GM12878 (cell line): ENCODE data around the gene KLHL8. TPM values are rescaled to one million over a fixed set of nuclear protein-coding genes. Genes with fewer than 3 reads are reported as not detected.

Experiments used
- ATAC-seq: fragments of 200-7000 bp; cut with Tn5 transposase; 3 replicates; pipeline ENCODE4 v1.9.1; 2020; ENCODE audit warnings: mild to moderate bottlenecking, moderate library complexity
- BruUV-seq: library from RNA; stranded (reverse); fragments of 400-500 nt; replicated peaks from 2 replicates; lab custom pipeline; 2021; lab: Mats Ljungman, UMichigan
- CTCF ChIA-PET: fragments of 300-600 bp; sonication (Branson Sonifier 250); formaldehyde crosslinking; extraction: SDS; loops from one replicate; lab custom pipeline; 2021; ENCODE audit warnings: inconsistent platforms; lab: Yijun Ruan, JAX
- POLR2A ChIA-PET: fragments of 350-600 bp; formaldehyde crosslinking; extraction: SDS; loops from one replicate; lab custom pipeline; 2021; ENCODE audit warnings: inconsistent platforms; lab: Charles Lee
- RAD21 ChIA-PET: fragments of 300-600 bp; sonication (Branson Sonifier 250); formaldehyde crosslinking; loops from one replicate; lab custom pipeline; 2023; ENCODE audit warnings: antibody characterized with exemption; ENCODE audit not compliant: unreplicated experiment; lab: Charles Lee
- SMC1A ChIA-PET: fragments of 300-600 bp; sonication (Branson Sonifier 250); formaldehyde crosslinking; loops from one replicate; lab custom pipeline; 2023; ENCODE audit not compliant: unreplicated experiment, uncharacterized antibody; lab: Charles Lee
- DNase-seq: peaks from one replicate; pipeline ENCODE4 v3.0.0-alpha.2; 2011; ENCODE audit warnings: low read depth, low spot score
- FAIRE-seq: peaks from 3 replicates; lab custom pipeline; 2011; peaks lifted over from hg19 to GRCh38; lab: Jason Lieb, UNC
- H2AFZ ChIP-seq: 2 replicates; pipeline ENCODE4 v1.6.0; 2011; ENCODE audit warnings: low read depth, low read length, control low read depth; ENCODE audit not compliant: control insufficient read depth
- H3K27ac ChIP-seq: 2 replicates; pipeline ENCODE4 v1.5.1; 2011; ENCODE audit warnings: control low read depth; ENCODE audit not compliant: control insufficient read depth, insufficient read depth
- H3K27me3 ChIP-seq, 2 experiments: replicated peaks in 1 of 2; 2 replicates each; pipeline versions ENCODE4 v1.6.0 to v1.6.1; 2011; ENCODE audit warnings: low read length in 1 of 2; ENCODE audit not compliant: control insufficient read depth in 2 of 2, insufficient read depth in 2 of 2
- H3K36me3 ChIP-seq, 2 experiments: 2 replicates each; pipeline ENCODE4 v1.5.1; 2011; ENCODE audit warnings: low read length in 1 of 2; ENCODE audit not compliant: control insufficient read depth in 2 of 2, insufficient read depth in 2 of 2
- H3K4me1 ChIP-seq: 2 replicates; pipeline ENCODE4 v1.6.1; 2011; ENCODE audit warnings: mild to moderate bottlenecking, low read length, moderate library complexity, mixed read lengths; ENCODE audit not compliant: control insufficient read depth, insufficient read depth
- H3K4me2 ChIP-seq: 2 replicates; pipeline ENCODE4 v1.6.0; 2011; ENCODE audit warnings: control low read depth; ENCODE audit not compliant: control insufficient read depth, insufficient read depth
- H3K4me3 ChIP-seq: fragments of 200-600 bp; sonication (generic); 2 replicates; pipeline ENCODE4 v1.5.1; 2016
- H3K79me2 ChIP-seq: 2 replicates; pipeline ENCODE4 v1.6.0; 2011; ENCODE audit warnings: low read length; ENCODE audit not compliant: control insufficient read depth, insufficient read depth
- H3K9ac ChIP-seq: 2 replicates; pipeline ENCODE4 v1.8.0; 2011; ENCODE audit warnings: low read length, control low read depth, mixed read lengths; ENCODE audit not compliant: control insufficient read depth, insufficient read depth
- H3K9me3 ChIP-seq: replicated peaks from 3 replicates; pipeline ENCODE4 v1.5.1; 2011; ENCODE audit warnings: mild to moderate bottlenecking, low read length; ENCODE audit not compliant: control insufficient read depth, insufficient read depth
- H4K20me1 ChIP-seq: 2 replicates; pipeline ENCODE4 v1.6.0; 2011; ENCODE audit not compliant: control insufficient read depth, insufficient read depth
- ATF3 ChIP-seq: IDR thresholded peaks from 2 replicates; pipeline ENCODE4 v1.6.1; 2011; ENCODE audit warnings: low read depth, mild to moderate bottlenecking, low read length, moderate library complexity, borderline replicate concordance; ENCODE audit errors: extremely low read depth
- CHD2 ChIP-seq: IDR thresholded peaks from 2 replicates; pipeline ENCODE4 v1.6.1; 2011; ENCODE audit warnings: low read depth, low read length, improper control_type of control experiment, borderline replicate concordance
- EGR1 ChIP-seq, 2 experiments: IDR thresholded peaks; 1 replicate in 1 of 2; 2 replicates in 1 of 2; pipeline ENCODE4 v1.6.1; 2011 to 2012; ENCODE audit warnings: low read depth in 2 of 2, low read length in 2 of 2, borderline replicate concordance in 1 of 2, mild to moderate bottlenecking in 1 of 2, moderate library complexity in 1 of 2
- ESRRA ChIP-seq: IDR thresholded peaks from 2 replicates; pipeline ENCODE4 v1.6.1; 2012; ENCODE audit warnings: mild to moderate bottlenecking, low read length, improper control_type of control experiment
- HDGF ChIP-seq: fragments of 450-650 bp; IDR thresholded peaks from 2 replicates; pipeline ENCODE4 v1.6.1; 2016; ENCODE audit warnings: antibody characterized with exemption
- IRF3 ChIP-seq: fragments of 450-650 bp; IDR thresholded peaks from 2 replicates; pipeline ENCODE4 v1.6.1; 2014; ENCODE audit warnings: mild to moderate bottlenecking
- NR2C1 ChIP-seq: fragments of 450-650 bp; IDR thresholded peaks from 2 replicates; pipeline ENCODE4 v1.6.1; 2017; ENCODE audit warnings: antibody characterized with exemption, mild to moderate bottlenecking, moderate library complexity
- POLR2AphosphoS5 ChIP-seq: IDR thresholded peaks from 2 replicates; pipeline ENCODE4 v1.6.1; 2011; ENCODE audit warnings: mild to moderate bottlenecking, low read length, inconsistent platforms
- RBBP5 ChIP-seq: fragments of 200-600 bp; sonication (generic); conservative IDR thresholded peaks from 2 replicates; pipeline ENCODE4 v1.6.1; 2016
- RUNX3 ChIP-seq: IDR thresholded peaks from 2 replicates; pipeline ENCODE4 v1.6.1; 2012; ENCODE audit warnings: low read length, inconsistent platforms
- SRF ChIP-seq, 2 experiments: IDR thresholded peaks; 2 replicates each; pipeline ENCODE4 v1.6.1; 2011; ENCODE audit warnings: low read depth in 2 of 2, low read length in 2 of 2, mild to moderate bottlenecking in 1 of 2, moderate library complexity in 1 of 2
- ZNF207 ChIP-seq: fragments of 450-650 bp; IDR thresholded peaks from 2 replicates; pipeline ENCODE4 v1.6.1; 2014; ENCODE audit warnings: antibody characterized with exemption, mild to moderate bottlenecking, borderline replicate concordance
- ZNF592 ChIP-seq: fragments of 450-650 bp; IDR thresholded peaks from 2 replicates; pipeline ENCODE4 v1.6.1; 2017; ENCODE audit warnings: mild to moderate bottlenecking, moderate library complexity
- ZZZ3 ChIP-seq: IDR thresholded peaks from 2 replicates; pipeline ENCODE4 v1.6.1; 2011; ENCODE audit warnings: low read depth; ENCODE audit not compliant: control insufficient read depth, insufficient read length
- WGBS: methylation state at CpG from one replicate; pipeline ENCODE4 v1.1.6; 2016; ENCODE audit warnings: low lambda C conversion rate; ENCODE audit not compliant: insufficient replicate concordance, insufficient coverage; ENCODE audit errors: missing lambda C conversion rate; 5-methylcytosine and 5-hydroxymethylcytosine counted together
- in situ Hi-C: fragments of 300-500 bp; cut with MboI; formaldehyde crosslinking; loops from 9 replicates; pipeline ENCODE4 v1.14.3; 2018; ENCODE audit warnings: mixed read lengths
- intact Hi-C: fragments of 100-400 bp; cut with micrococcal nuclease; formaldehyde crosslinking; loops from one replicate; pipeline ENCODE4 v1.14.2; 2022; ENCODE audit not compliant: unreplicated experiment
- polyA plus RNA-seq, 11 experiments: library from polyadenylated mRNA; depleted of rRNA in 4 of 11; unstranded in 6 of 11; stranded (reverse) in 5 of 11; fragments of >200 nt; fragmentation: Nextera tagmentation in 4 of 11; fragmentation: Illumina TruSeq in 1 of 11; extraction: Ambion mirVana in 4 of 11; extraction: Trizol in 1 of 11; gene quantifications; 1 replicate in 1 of 11; 2 replicates in 10 of 11; pipeline versions ENCODE4 v1.2.1 to v1.2.3, GENCODE V29; 2011 to 2016; ENCODE audit warnings: inconsistent platforms in 2 of 11, missing spikeins in 2 of 11, low read depth in 1 of 11
- total RNA-seq, 4 experiments: library from RNA; depleted of rRNA in 3 of 4; stranded (reverse); fragments of >200 nt in 3 of 4; fragmentation: Illumina TruSeq in 1 of 4; extraction: Trizol in 1 of 4; gene quantifications; 2 replicates each; pipeline versions ENCODE4 v1.2.1 to v1.2.3, GENCODE V29; 2013 to 2021

Gene KLHL8
- total and polyA plus RNA-seq, 10 of the 15 experiments (the other 5 are each of a cell fraction or from before 2014, with no cell fraction given), result 4.5 to 13.1 (median 9.0) TPM

- no peaks in the 10 kb centered on the region for H3K27me3 ChIP-seq
- no peak for FAIRE-seq
- H3K4me1 ChIP-seq, result no peaks in the 10 kb centered on the region; the same call in none of the 2 replicates
- no peaks in the 10 kb centered on the region for H4K20me1 ChIP-seq
- no peak overlapping the region for H3K27ac ChIP-seq
- H3K9me3 ChIP-seq, result no peaks in the 10 kb centered on the region
- intact Hi-C loops (no loop called here), in situ Hi-C loops (no loop called here)
- WGBS, result 100% methylated on average over 5 of the region's 5 CpGs
- no peak for TF ChIP-seq CHD2
- TF ChIP-seq ESRRA, result no peak
- TF ChIP-seq EGR1 (IDR thresholded peaks at IDR 0.05; ENCODE audit: borderline replicate concordance in 1 of 2, low read depth in 2 of 2, low read length in 2 of 2), result no peak
- no peak for TF ChIP-seq ZZZ3
- no peak for TF ChIP-seq IRF3
- TF ChIP-seq SRF (IDR thresholded peaks at IDR 0.05; ENCODE audit: low read depth in 2 of 2, low read length in 2 of 2), result no peak
- TF ChIP-seq HDGF, result no peak
- no peak for TF ChIP-seq RBBP5
- TF ChIP-seq ZNF592, result no peak
- no peak for TF ChIP-seq ZNF207
- no peak for TF ChIP-seq RUNX3
- TF ChIP-seq ATF3, result no peak
- no peak for TF ChIP-seq POLR2AphosphoS5
- TF ChIP-seq NR2C1, result no peak
- no peak overlapping the region for H3K4me3 ChIP-seq
- peaks cover 32% of the 10 kb centered on the region for H3K79me2 ChIP-seq
- H3K4me2 ChIP-seq, result no peak overlapping the region
- ChIA-PET SMC1A (interaction anchor here (0.7 to 1.8 kb wide), 8 partner anchors 10 to 291 kb away, joined by 3 to 11 read pairs (median 4); no protein-coding TSS in a partner anchor), CTCF (interaction anchor here (1.0 to 1.5 kb wide), 3 partner anchors 42 to 120 kb away, joined by 3 to 5 read pairs (median 4); no protein-coding TSS in a partner anchor), POLR2A (no interaction called here), RAD21 (interaction anchor here (0.6 to 1.7 kb wide), 4 partner anchors 21 to 279 kb away, joined by 3 to 5 read pairs (median 4); no protein-coding TSS in a partner anchor)
- H2AFZ ChIP-seq, result no peak overlapping the region
- H3K9ac ChIP-seq, result no peak overlapping the region
- no peaks in the 10 kb centered on the region for H3K36me3 ChIP-seq
- ATAC-seq, result no peak
- no TSS peak for BruUV-seq
- no peak for DNase-seq
Observed at GRCh38 chr4:87213421-87214075, 6.9 kb downstream of the KLHL8 start.
